Kidney capillary endothelial cell (primary cell): ENCODE results near the gene TSPAN13.
"Not testable (repeated sequence)": the region's sequence is repeated elsewhere in the genome, so short reads cannot be mapped to it uniquely, and the experiment has no call there.

Experiments
- DNase-seq: peaks from one replicate; pipeline ENCODE4 v3.0.0-alpha.2; 2018; ENCODE audit warnings: low spot score

TSPAN13 gene

GRCh38 chr7:16740996-16741395, 12.6 kb upstream of the TSPAN13 start:
- no peak for DNase-seq

- DNase-seq: no peak
These were observed 11.9 kb upstream of the TSPAN13 start for GRCh38 chr7:16741676-16742075.

- DNase-seq: no peak
These were observed 11.0 kb upstream of the TSPAN13 start for GRCh38 chr7:16742547-16742946.

- peak; percentile 79 for DNase-seq
These were observed 10.3 kb upstream of the TSPAN13 start for GRCh38 chr7:16743236-16743635.

- DNase-seq: no peak
These were observed 8.9 kb upstream of the TSPAN13 start for GRCh38 chr7:16744518-16745250.

GRCh38 chr7:16745645-16746044, 7.9 kb upstream of the TSPAN13 start:
- no peak for DNase-seq

GRCh38 chr7:16747102-16747501, 6.5 kb upstream of the TSPAN13 start:
- DNase-seq: no peak

GRCh38 chr7:16753932-16754855, 639 bp downstream of the TSPAN13 start:
- DNase-seq: no peak

GRCh38 chr7:16754856-16755317, 1.3 kb downstream of the TSPAN13 start:
- DNase-seq: no peak

- no peak for DNase-seq
These were observed 1.8 kb downstream of the TSPAN13 start for GRCh38 chr7:16755397-16755796.

GRCh38 chr7:16758036-16758435, 4.5 kb downstream of the TSPAN13 start:
- DNase-seq: no peak

GRCh38 chr7:16758631-16759611, 5.4 kb downstream of the TSPAN13 start:
- no peak for DNase-seq

- DNase-seq: no peak
These were observed 6.3 kb downstream of the TSPAN13 start for GRCh38 chr7:16759840-16760239.

GRCh38 chr7:16762177-16762576, 8.6 kb downstream of the TSPAN13 start:
- no peak for DNase-seq

GRCh38 chr7:16764942-16765341, 11.4 kb downstream of the TSPAN13 start:
- DNase-seq: no peak

- DNase-seq: peak; percentile 56
These were observed 11.9 kb downstream of the TSPAN13 start for GRCh38 chr7:16765436-16765859.

GRCh38 chr7:16769994-16770393, 16.4 kb downstream of the TSPAN13 start:
- DNase-seq: not testable (repeated sequence)

GRCh38 chr7:16770657-16771329, 17.2 kb downstream of the TSPAN13 start:
- no peak for DNase-seq

GRCh38 chr7:16773326-16773725, 19.8 kb downstream of the TSPAN13 start:
- no peak for DNase-seq

- DNase-seq: no peak
These were observed 20.3 kb downstream of the TSPAN13 start for GRCh38 chr7:16773884-16774283.

- no peak for DNase-seq
These were observed 20.7 kb downstream of the TSPAN13 start for GRCh38 chr7:16774294-16774693.
